ENCODE results near the gene POLR2M.
A peak's percentile ranks its signal among the peaks of the same experiment; 100 is the strongest.

Gene POLR2M

DNA sequence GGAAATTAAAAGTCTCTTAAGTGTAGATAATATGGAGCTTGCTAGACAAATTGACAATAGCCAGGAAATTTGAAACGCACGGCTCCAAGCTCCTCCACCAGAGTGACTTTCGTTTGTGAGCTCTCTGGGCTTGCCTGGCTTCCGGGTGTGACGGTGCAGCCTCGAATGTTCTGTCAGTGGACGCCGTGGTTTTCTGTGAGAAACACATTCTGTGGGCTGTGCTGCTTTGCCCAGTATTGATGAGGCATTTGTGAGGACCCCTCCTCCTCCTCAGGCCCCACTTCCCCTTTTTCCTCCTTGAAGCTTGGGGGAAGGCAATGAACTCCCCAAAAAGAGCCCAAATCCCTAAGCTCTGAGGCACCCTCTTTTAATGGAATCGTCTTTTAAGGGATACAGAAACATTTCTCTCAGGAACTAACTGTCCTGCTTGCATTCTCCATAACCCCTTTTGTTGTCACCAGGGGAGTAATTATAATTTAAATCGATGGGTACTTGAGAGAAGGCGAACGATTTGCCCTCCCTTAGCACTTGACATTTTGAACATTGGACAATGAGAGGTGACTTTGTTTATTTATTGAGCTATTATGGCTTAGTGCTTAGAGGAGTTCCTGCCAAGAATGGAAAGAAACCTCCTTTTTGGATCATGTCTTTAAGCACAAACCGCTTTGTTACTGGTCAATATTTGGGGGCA is 40.8 kb downstream of the POLR2M start:
- Histone ChIP-seq H3K4me3 (ENCODE audit: low read depth, low read length) (no peak overlapping the region), H3K9me3 (ENCODE audit: control insufficient read depth, insufficient read depth, low read depth, low read length) (no peaks in the 10 kb centered on the region), H3K4me1 (ENCODE audit: control insufficient read depth, insufficient read depth, low read length) (peaks cover 4% of the 10 kb centered on the region; the same call in 1 of the 2 replicates), H3K27ac (ENCODE audit: extremely low read depth, low read depth, low read length) (no peak overlapping the region), H3K36me3 (ENCODE audit: control insufficient read depth in 2 of 2, insufficient read depth in 1 of 2, low read length in 2 of 2) (no peaks in the 10 kb centered on the region)
- ChIA-PET CTCF (interaction anchor here (0.5 to 1.8 kb wide), 4 partner anchors 114 to 435 kb away, joined by 3 to 10 read pairs (median 6); no protein-coding TSS in a partner anchor), POLR2A (no interaction called here)
- TF ChIP-seq, protein P1, sequence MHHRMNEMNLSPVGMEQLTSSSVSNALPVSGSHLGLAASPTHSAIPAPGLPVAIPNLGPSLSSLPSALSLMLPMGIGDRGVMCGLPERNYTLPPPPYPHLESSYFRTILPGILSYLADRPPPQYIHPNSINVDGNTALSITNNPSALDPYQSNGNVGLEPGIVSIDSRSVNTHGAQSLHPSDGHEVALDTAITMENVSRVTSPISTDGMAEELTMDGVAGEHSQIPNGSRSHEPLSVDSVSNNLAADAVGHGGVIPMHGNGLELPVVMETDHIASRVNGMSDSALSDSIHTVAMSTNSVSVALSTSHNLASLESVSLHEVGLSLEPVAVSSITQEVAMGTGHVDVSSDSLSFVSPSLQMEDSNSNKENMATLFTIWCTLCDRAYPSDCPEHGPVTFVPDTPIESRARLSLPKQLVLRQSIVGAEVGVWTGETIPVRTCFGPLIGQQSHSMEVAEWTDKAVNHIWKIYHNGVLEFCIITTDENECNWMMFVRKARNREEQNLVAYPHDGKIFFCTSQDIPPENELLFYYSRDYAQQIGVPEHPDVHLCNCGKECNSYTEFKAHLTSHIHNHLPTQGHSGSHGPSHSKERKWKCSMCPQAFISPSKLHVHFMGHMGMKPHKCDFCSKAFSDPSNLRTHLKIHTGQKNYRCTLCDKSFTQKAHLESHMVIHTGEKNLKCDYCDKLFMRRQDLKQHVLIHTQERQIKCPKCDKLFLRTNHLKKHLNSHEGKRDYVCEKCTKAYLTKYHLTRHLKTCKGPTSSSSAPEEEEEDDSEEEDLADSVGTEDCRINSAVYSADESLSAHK (tag by site-specific recombination; IDR thresholded peaks at IDR 0.05): 0 out of 2 replicates have a peak, but pooled peaks have one; percentile 11
- TF ChIP-seq, protein P2, sequence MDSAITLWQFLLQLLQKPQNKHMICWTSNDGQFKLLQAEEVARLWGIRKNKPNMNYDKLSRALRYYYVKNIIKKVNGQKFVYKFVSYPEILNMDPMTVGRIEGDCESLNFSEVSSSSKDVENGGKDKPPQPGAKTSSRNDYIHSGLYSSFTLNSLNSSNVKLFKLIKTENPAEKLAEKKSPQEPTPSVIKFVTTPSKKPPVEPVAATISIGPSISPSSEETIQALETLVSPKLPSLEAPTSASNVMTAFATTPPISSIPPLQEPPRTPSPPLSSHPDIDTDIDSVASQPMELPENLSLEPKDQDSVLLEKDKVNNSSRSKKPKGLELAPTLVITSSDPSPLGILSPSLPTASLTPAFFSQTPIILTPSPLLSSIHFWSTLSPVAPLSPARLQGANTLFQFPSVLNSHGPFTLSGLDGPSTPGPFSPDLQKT (IDR thresholded peaks at IDR 0.05; ENCODE audit: borderline replicate concordance, low read depth, low read length): no peak

DNA sequence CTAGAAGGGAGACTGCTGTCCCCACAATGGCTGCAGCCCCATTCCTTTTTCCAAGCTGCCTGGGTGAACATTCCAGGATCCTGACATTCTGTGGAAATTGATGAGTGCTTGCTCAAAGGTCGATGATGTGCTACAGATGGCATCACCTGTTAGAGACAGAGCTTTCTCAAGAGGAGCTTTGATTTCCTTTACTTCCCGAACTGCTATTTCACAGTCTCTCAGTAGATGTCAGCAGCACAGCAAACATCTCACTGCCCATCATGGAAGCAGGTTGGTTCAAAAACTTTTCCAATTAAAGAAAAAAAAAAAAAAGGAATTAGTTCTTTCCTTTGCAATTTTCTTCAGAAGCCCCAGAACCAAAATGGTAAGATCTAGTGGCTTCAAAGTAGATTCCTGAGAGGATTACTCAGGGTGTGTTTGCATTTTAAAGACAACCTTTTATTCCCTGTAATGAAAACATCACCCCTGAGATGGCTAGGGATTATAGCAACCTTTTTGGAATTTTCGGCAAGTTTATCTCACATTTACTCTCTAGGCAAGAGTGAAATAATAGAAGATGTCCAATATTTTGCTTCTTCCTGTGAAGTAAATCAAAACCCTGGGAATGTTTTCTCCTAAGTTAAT is 44.8 kb downstream of the POLR2M start:
- Histone ChIP-seq H3K4me3 (ENCODE audit: low read depth, low read length) (no peak overlapping the region), H3K27ac (ENCODE audit: extremely low read depth, low read depth, low read length) (no peak overlapping the region), H3K36me3 (ENCODE audit: control insufficient read depth in 2 of 2, insufficient read depth in 1 of 2, low read length in 2 of 2) (no peaks in the 10 kb centered on the region), H3K4me1 (ENCODE audit: control insufficient read depth, insufficient read depth, low read length) (peaks cover 4% of the 10 kb centered on the region; the same call in 1 of the 2 replicates), H3K9me3 (ENCODE audit: control insufficient read depth, insufficient read depth, low read depth, low read length) (no peaks in the 10 kb centered on the region)
- CTCF ChIA-PET: interaction anchor here (0.6 to 4.9 kb wide), 21 partner anchors 8 to 1346 kb away, joined by 3 to 57 read pairs (median 4); partner anchors contain the start of gene ALDH1A2
- no peak for TF ChIP-seq ZNF169 (tag by site-specific recombination; IDR thresholded peaks at IDR 0.05)
- TF ChIP-seq ZNF654 (tag by site-specific recombination; IDR thresholded peaks at IDR 0.05; ENCODE audit: low read depth): peak; percentile 43
- TF ChIP-seq SCRT1 (tag by site-specific recombination; IDR thresholded peaks at IDR 0.05; ENCODE audit: borderline replicate concordance): peak; percentile 77
- peak; percentile 70 for TF ChIP-seq SCRT2 (tag by site-specific recombination; IDR thresholded peaks at IDR 0.05)
- POLR2A ChIA-PET: no interaction called here

GRCh38 chr15:57752436-57752835 is 45.9 kb downstream of the POLR2M start:
- ChIA-PET POLR2A (no interaction called here), CTCF (interaction anchor here (0.5 to 4.9 kb wide), 6 partner anchors 25 to 1237 kb away, joined by 3 to 57 read pairs (median 3); partner anchors contain the start of gene ALDH1A2)
- H3K36me3 ChIP-seq (ENCODE audit: control insufficient read depth in 2 of 2, insufficient read depth in 1 of 2, low read length in 2 of 2): no peaks in the 10 kb centered on the region
- H3K9me3 ChIP-seq (ENCODE audit: control insufficient read depth, insufficient read depth, low read depth, low read length): no peaks in the 10 kb centered on the region
- H3K4me1 ChIP-seq (ENCODE audit: control insufficient read depth, insufficient read depth, low read length): peaks cover 4% of the 10 kb centered on the region; the same call in 1 of the 2 replicates
- TF ChIP-seq ZNF791 (tag by site-specific recombination; IDR thresholded peaks at IDR 0.05) (no peak), ZFHX2 (tag by site-specific recombination; conservative IDR thresholded peaks at IDR 0.05) (peak; percentile 54), ZBTB49 (tag by site-specific recombination; IDR thresholded peaks at IDR 0.05; ENCODE audit: low read depth) (no peak), EGR2 (tag by site-specific recombination; IDR thresholded peaks at IDR 0.05; ENCODE audit: low read depth) (peak; percentile 57; the same call in 1 of the 2 replicates), ZNF510 (tag by site-specific recombination; IDR thresholded peaks at IDR 0.05; ENCODE audit: insufficient replicate concordance) (no peak)
- TF ChIP-seq, protein P2 (IDR thresholded peaks at IDR 0.05; ENCODE audit: borderline replicate concordance, low read depth, low read length): no peak
- H3K27ac ChIP-seq (ENCODE audit: extremely low read depth, low read depth, low read length): no peak overlapping the region
- no peak overlapping the region for H3K4me3 ChIP-seq (ENCODE audit: low read depth, low read length)

Data from HEK293 (cell line).